Suprapubic skin (tissue), 2 donors: ENCODE measurements around the gene TTLL7.

Experiments
- EP300 ChIP-seq: sonication (generic); formaldehyde crosslinking; IDR thresholded peaks from one replicate; pipeline ENCODE4 v1.6.1; 2017; ENCODE audit warnings: antibody characterized with exemption
- POLR2A ChIP-seq, 2 donors: fragments of 450-650 bp; IDR thresholded peaks; one replicate each; pipeline ENCODE4 v1.6.1; 2017; ENCODE audit warnings: antibody characterized with exemption in 2 of 2, mild to moderate bottlenecking in 2 of 2, moderate library complexity in 2 of 2

DNA sequence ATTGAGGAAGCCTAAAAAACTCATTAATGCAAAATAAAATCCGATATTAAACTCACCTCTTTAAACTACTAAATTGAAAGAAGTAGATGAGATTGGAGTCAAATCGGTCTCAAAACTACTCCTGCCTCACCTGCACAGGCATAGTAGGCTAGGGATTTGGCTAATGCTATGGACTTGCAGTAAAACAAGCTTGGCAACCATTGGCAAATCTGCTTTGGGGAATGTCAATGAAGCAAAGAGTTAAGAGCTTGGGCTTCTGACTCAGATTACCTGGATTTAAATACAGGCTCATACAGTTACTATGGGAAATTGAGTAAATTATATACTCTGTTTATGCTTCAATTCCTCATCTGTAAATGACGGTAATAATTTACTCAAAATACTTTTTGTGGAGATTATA is 111.4 kb downstream of the TTLL7 start:
- no peak for TF ChIP-seq POLR2A (IDR thresholded peaks at IDR 0.05)
- TF ChIP-seq EP300 = no peak
